H9 (cell line): ENCODE results near the gene PPIL6. TPM values are rescaled to one million over a fixed set of nuclear protein-coding genes. Genes with fewer than 3 reads are reported as not detected.
A peak's percentile ranks its signal among the peaks of the same experiment; 100 is the strongest.

Experiments
- DNase-seq: peaks from one replicate; pipeline ENCODE4 v3.0.0-alpha.2; 2017
- H2AFZ ChIP-seq: one replicate; pipeline ENCODE4 v1.6.1; 2013; ENCODE audit warnings: mild to moderate bottlenecking, low read length, control low read depth, moderate library complexity
- H2AK5ac ChIP-seq: 2 replicates; pipeline ENCODE4 v1.6.1; 2013; ENCODE audit warnings: low read length, control low read depth, mixed read lengths; ENCODE audit not compliant: insufficient read length
- H2BK120ac ChIP-seq: one replicate; pipeline ENCODE4 v1.6.1; 2013; ENCODE audit warnings: low read depth, mild to moderate bottlenecking, low read length, control low read depth, inconsistent platforms; ENCODE audit not compliant: poor library complexity, severe bottlenecking
- H2BK12ac ChIP-seq: 2 replicates; pipeline ENCODE4 v1.6.1; 2013; ENCODE audit warnings: low read length, control low read depth, mixed read lengths, low read depth; ENCODE audit not compliant: insufficient read length
- H2BK15ac ChIP-seq: 2 replicates; pipeline ENCODE4 v1.6.1; 2013; ENCODE audit warnings: low read depth, low read length, control low read depth
- H2BK20ac ChIP-seq: one replicate; pipeline ENCODE4 v1.6.1; 2013; ENCODE audit warnings: low read depth, mild to moderate bottlenecking, low read length, control low read depth, inconsistent platforms; ENCODE audit not compliant: poor library complexity, severe bottlenecking
- H2BK5ac ChIP-seq: 2 replicates; pipeline ENCODE4 v1.6.1; 2013; ENCODE audit warnings: low read length, control low read depth, mixed read lengths; ENCODE audit not compliant: insufficient read length
- H3K14ac ChIP-seq: 2 replicates; pipeline ENCODE4 v1.6.1; 2013; ENCODE audit warnings: low read length, control low read depth; ENCODE audit not compliant: insufficient read depth
- H3K18ac ChIP-seq: 2 replicates; pipeline ENCODE4 v1.6.1; 2013; ENCODE audit warnings: low read depth, mild to moderate bottlenecking, mixed read lengths, low read length, control low read depth; ENCODE audit not compliant: insufficient read length
- H3K23ac ChIP-seq: 2 replicates; pipeline ENCODE4 v1.6.1; 2013; ENCODE audit warnings: low read length, control low read depth, mixed read lengths, low read depth; ENCODE audit not compliant: insufficient read length
- H3K23me2 ChIP-seq: 2 replicates; pipeline ENCODE4 v1.6.1; 2013; ENCODE audit warnings: low read depth, mild to moderate bottlenecking, mixed read lengths, low read length, control low read depth; ENCODE audit not compliant: insufficient read length, poor library complexity, severe bottlenecking
- H3K27ac ChIP-seq: 2 replicates; pipeline ENCODE4 v1.5.1; 2013; ENCODE audit warnings: low read length, control low read depth, mixed read lengths, low read depth; ENCODE audit not compliant: insufficient read length
- H3K27me3 ChIP-seq: 2 replicates; pipeline ENCODE4 v1.6.1; 2013; ENCODE audit warnings: low read length, control low read depth, inconsistent platforms; ENCODE audit not compliant: insufficient read depth
- H3K4ac ChIP-seq: 2 replicates; pipeline ENCODE4 v1.6.1; 2013; ENCODE audit warnings: low read depth, mild to moderate bottlenecking, control low read depth, inconsistent platforms, low read length, moderate library complexity
- H3K4me1 ChIP-seq: 2 replicates; pipeline ENCODE4 v1.6.1; 2013; ENCODE audit warnings: low read length, control low read depth, inconsistent platforms; ENCODE audit not compliant: insufficient read depth
- H3K4me2 ChIP-seq: 2 replicates; pipeline ENCODE4 v1.6.1; 2013; ENCODE audit warnings: low read length, control low read depth, mixed read lengths; ENCODE audit not compliant: insufficient read length, insufficient read depth
- H3K56ac ChIP-seq: 2 replicates; pipeline ENCODE4 v1.6.1; 2013; ENCODE audit warnings: low read depth, mild to moderate bottlenecking, mixed read lengths, low read length, control low read depth; ENCODE audit not compliant: insufficient read length
- H3K79me1 ChIP-seq: 2 replicates; pipeline ENCODE4 v1.6.1; 2013; ENCODE audit warnings: low read depth, mild to moderate bottlenecking, moderate library complexity, low read length, control low read depth, inconsistent platforms; ENCODE audit not compliant: insufficient read depth, poor library complexity, severe bottlenecking
- H3K79me2 ChIP-seq: 2 replicates; pipeline ENCODE4 v1.6.1; 2013; ENCODE audit warnings: low read length, control low read depth, inconsistent platforms; ENCODE audit not compliant: insufficient read depth
- H3K9ac ChIP-seq: 2 replicates; pipeline ENCODE4 v1.6.1; 2013; ENCODE audit warnings: low read length, control low read depth, mixed read lengths; ENCODE audit not compliant: insufficient read length; ENCODE audit errors: extremely low read depth
- H3K9me3 ChIP-seq: one replicate; pipeline ENCODE4 v1.6.1; 2013; ENCODE audit warnings: low read depth, low read length, inconsistent platforms; ENCODE audit not compliant: control insufficient read depth
- H3T11ph ChIP-seq: one replicate; pipeline ENCODE4 v1.6.1; 2013; ENCODE audit warnings: mild to moderate bottlenecking, low read length, control low read depth, inconsistent platforms
- H4K20me1 ChIP-seq: one replicate; pipeline ENCODE4 v1.6.1; 2013; ENCODE audit not compliant: control insufficient read depth, insufficient read length, insufficient read depth
- H4K5ac ChIP-seq: 2 replicates; pipeline ENCODE4 v1.6.1; 2013; ENCODE audit warnings: low read depth, mild to moderate bottlenecking, mixed read lengths, low read length, control low read depth; ENCODE audit not compliant: insufficient read length
- H4K8ac ChIP-seq: replicated peaks from 2 replicates; pipeline ENCODE4 v1.6.1; 2013; ENCODE audit warnings: low read length, control low read depth, mixed read lengths, low read depth; ENCODE audit not compliant: insufficient read length
- H4K91ac ChIP-seq: 2 replicates; pipeline ENCODE4 v1.6.1; 2013; ENCODE audit warnings: low read depth, mild to moderate bottlenecking, moderate library complexity, mixed read lengths, low read length, control low read depth; ENCODE audit not compliant: insufficient read length
- H3K27ac Mint-ChIP-seq, 3 experiments: 2 replicates in 2 of 3; 3 replicates in 1 of 3; pipeline ENCODE4 v1.8.0; 2020 to 2021; ENCODE audit warnings: mixed read lengths in 3 of 3, mild to moderate bottlenecking in 1 of 3, moderate library complexity in 1 of 3
- H3K27me3 Mint-ChIP-seq: 2 replicates; pipeline ENCODE4 v1.8.0; 2021; ENCODE audit warnings: low read depth, mild to moderate bottlenecking, moderate library complexity, mixed read lengths
- H3K36me3 Mint-ChIP-seq, 3 experiments: 2 replicates in 2 of 3; 3 replicates in 1 of 3; pipeline ENCODE4 v1.8.0; 2020 to 2021; ENCODE audit warnings: low read depth in 3 of 3, mixed read lengths in 3 of 3; ENCODE audit not compliant: insufficient read depth in 1 of 3
- H3K4me1 Mint-ChIP-seq, 2 experiments: 2 replicates each; pipeline ENCODE4 v1.8.0; 2020; ENCODE audit warnings: mixed read lengths in 2 of 2
- H3K4me3 Mint-ChIP-seq, 2 experiments: 2 replicates in 1 of 2; 3 replicates in 1 of 2; pipeline ENCODE4 v1.8.0; 2020 to 2021; ENCODE audit warnings: mild to moderate bottlenecking in 2 of 2, mixed read lengths in 2 of 2, moderate library complexity in 1 of 2
- H3K9me3 Mint-ChIP-seq, 2 experiments: 2 replicates in 1 of 2; 3 replicates in 1 of 2; pipeline ENCODE4 v1.8.0; 2020; ENCODE audit warnings: mild to moderate bottlenecking in 2 of 2, mixed read lengths in 2 of 2, moderate library complexity in 1 of 2
- CTCF ChIP-seq: fragments of 200-600 bp; sonication (generic); conservative IDR thresholded peaks from 3 replicates; pipeline ENCODE4 v1.8.0; 2021; ENCODE audit warnings: antibody characterized with exemption, mild to moderate bottlenecking
- WGBS: extraction: QIAGEN DNeasy Blood & Tissue Kit; methylation state at CpG from one replicate; pipeline ENCODE4 v1.1.7; 2013; ENCODE audit warnings: missing lambda C conversion rate, low lambda C conversion rate, mixed read lengths; ENCODE audit not compliant: insufficient read length; ENCODE audit errors: extremely low coverage; 5-methylcytosine and 5-hydroxymethylcytosine counted together
- total RNA-seq: library from RNA; stranded (reverse); gene quantifications from 2 replicates; pipeline ENCODE4 v1.2.1, GENCODE V29; 2021

Gene PPIL6
- total RNA-seq, 1 experiment from 2014 or later, result 1.0 TPM

GRCh38 chr6:109381061-109381746 is 59.2 kb downstream of the PPIL6 start:
- DNase-seq, result no peak
- peaks cover 14 to 30% (median 28%) of the 10 kb centered on the region in 3 experiments; a peak in 6 of 7 replicates for H3K36me3 Mint-ChIP-seq
- Histone ChIP-seq H2BK20ac (no peak overlapping the region), H4K20me1 (no peaks in the 10 kb centered on the region), H2AFZ (no peak overlapping the region), H4K5ac (no peak overlapping the region), H3T11ph (no peak overlapping the region), H4K8ac (no peak overlapping the region), H2BK120ac (no peak overlapping the region), H2BK12ac (no peak overlapping the region), H3K27me3 (no peaks in the 10 kb centered on the region), H3K23me2 (peaks cover 5% of the 10 kb centered on the region), H3K56ac (no peak overlapping the region), H3K9me3 (no peaks in the 10 kb centered on the region), H3K9ac (peak overlapping the region; percentile 95), H3K4me2 (peak overlapping the region; percentile 62), H3K79me1 (no peaks in the 10 kb centered on the region), H3K4ac (no peak overlapping the region), H3K4me1 (no peaks in the 10 kb centered on the region), H3K18ac (peak overlapping the region; percentile 78), H3K23ac (peak overlapping the region; percentile 7), H3K79me2 (peaks cover 23% of the 10 kb centered on the region), H2BK15ac (no peak overlapping the region), H2AK5ac (no peak overlapping the region), H3K14ac (peak overlapping the region; percentile 87; the same call in 1 of the 2 replicates), H2BK5ac (no peak overlapping the region), H4K91ac (no peak overlapping the region), H3K27ac (no peak overlapping the region)
- TF ChIP-seq CTCF, result no peak
- H3K9me3 Mint-ChIP-seq, result no peaks in the 10 kb centered on the region
- no CpG with 5 or more reads among the region's 25 CpGs for WGBS
- peak overlapping the region; percentile 86 to 94 (median 89) for H3K27ac Mint-ChIP-seq
- H3K4me1 Mint-ChIP-seq, result peaks cover 22 to 23% of the 10 kb centered on the region in 2 experiments
- H3K27me3 Mint-ChIP-seq, result no peaks in the 10 kb centered on the region
- H3K4me3 Mint-ChIP-seq, result peak overlapping the region; percentile 85 to 89
